Measurements from ENCODE around the gene TBC1D17.
A peak's percentile ranks its signal among the peaks of the same experiment; 100 is the strongest.

Gene TBC1D17

GRCh38 chr19:49877020-49877878, at the start of gene TBC1D17, which contains the start of gene AKT1S1:
TSS of gene TBC1D17 (plus strand) at chr19:49877702. CDS start at chr19:49877724, 22 bp downstream.
TSS of gene AKT1S1 (minus strand) at chr19:49877355. CDS start at chr19:49873295, 4,060 bp downstream.
- Mint-ChIP-seq H3K4me1 (peaks cover 39% of the 10 kb centered on the region), H3K36me3 (ENCODE audit: low read depth) (peaks cover 30% of the 10 kb centered on the region), H3K9me3 (no peaks in the 10 kb centered on the region), H3K27ac (peak within 1 kb of the TSS; percentile 86), H3K4me3 (no peak within 1 kb of the TSS), H3K27me3 (ENCODE audit: low read depth, poor library complexity) (no peaks in the 10 kb centered on the region)
- DNase-seq, result peak; percentile 97
- TF ChIP-seq, protein P1, sequence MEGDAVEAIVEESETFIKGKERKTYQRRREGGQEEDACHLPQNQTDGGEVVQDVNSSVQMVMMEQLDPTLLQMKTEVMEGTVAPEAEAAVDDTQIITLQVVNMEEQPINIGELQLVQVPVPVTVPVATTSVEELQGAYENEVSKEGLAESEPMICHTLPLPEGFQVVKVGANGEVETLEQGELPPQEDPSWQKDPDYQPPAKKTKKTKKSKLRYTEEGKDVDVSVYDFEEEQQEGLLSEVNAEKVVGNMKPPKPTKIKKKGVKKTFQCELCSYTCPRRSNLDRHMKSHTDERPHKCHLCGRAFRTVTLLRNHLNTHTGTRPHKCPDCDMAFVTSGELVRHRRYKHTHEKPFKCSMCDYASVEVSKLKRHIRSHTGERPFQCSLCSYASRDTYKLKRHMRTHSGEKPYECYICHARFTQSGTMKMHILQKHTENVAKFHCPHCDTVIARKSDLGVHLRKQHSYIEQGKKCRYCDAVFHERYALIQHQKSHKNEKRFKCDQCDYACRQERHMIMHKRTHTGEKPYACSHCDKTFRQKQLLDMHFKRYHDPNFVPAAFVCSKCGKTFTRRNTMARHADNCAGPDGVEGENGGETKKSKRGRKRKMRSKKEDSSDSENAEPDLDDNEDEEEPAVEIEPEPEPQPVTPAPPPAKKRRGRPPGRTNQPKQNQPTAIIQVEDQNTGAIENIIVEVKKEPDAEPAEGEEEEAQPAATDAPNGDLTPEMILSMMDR (IDR thresholded peaks at IDR 0.05), result no peak

GRCh38 chr19:49829200-49829599, 48.3 kb upstream of the TBC1D17 start:
- Mint-ChIP-seq H3K27ac (peak overlapping the region; percentile 51), H3K9me3 (no peaks in the 10 kb centered on the region), H3K4me1 (peaks cover 37% of the 10 kb centered on the region), H3K27me3 (ENCODE audit: low read depth, poor library complexity) (peaks cover 2% of the 10 kb centered on the region), H3K36me3 (ENCODE audit: low read depth) (peaks cover 27% of the 10 kb centered on the region), H3K4me3 (no peak overlapping the region)
- no peak for DNase-seq
- TF ChIP-seq, protein P1 (IDR thresholded peaks at IDR 0.05), result no peak

DNA sequence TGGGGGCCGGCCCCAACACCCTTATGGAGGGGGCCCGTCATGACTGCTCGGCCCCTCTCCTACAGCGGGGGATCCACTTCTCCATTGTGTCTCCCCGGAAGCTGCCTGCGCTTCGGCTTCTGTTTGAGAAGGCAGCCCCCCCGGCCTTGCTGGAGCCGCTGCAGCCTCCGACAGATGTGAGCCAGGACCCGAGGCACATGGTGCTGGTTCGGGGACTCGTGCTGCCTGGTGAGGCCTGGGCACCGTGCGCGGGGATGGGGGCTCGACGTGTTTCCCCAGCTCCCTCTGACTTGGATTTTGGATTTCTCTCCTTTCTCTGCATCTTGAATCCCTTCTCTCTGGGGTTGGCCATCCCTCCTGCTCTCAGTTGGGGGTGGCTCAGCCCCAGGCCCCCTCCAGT, 47.8 kb upstream of the TBC1D17 start:
- Mint-ChIP-seq H3K4me3 (no peak overlapping the region), H3K27me3 (ENCODE audit: low read depth, poor library complexity) (peaks cover 2% of the 10 kb centered on the region), H3K9me3 (no peaks in the 10 kb centered on the region), H3K27ac (no peak overlapping the region), H3K4me1 (peaks cover 40% of the 10 kb centered on the region), H3K36me3 (ENCODE audit: low read depth) (peaks cover 24% of the 10 kb centered on the region)
- DNase-seq, result no peak
- TF ChIP-seq, protein P1 (IDR thresholded peaks at IDR 0.05), result no peak

GRCh38 chr19:49830766-49831165, 46.7 kb upstream of the TBC1D17 start:
- Mint-ChIP-seq H3K36me3 (ENCODE audit: low read depth) (peaks cover 28% of the 10 kb centered on the region), H3K27me3 (ENCODE audit: low read depth, poor library complexity) (peaks cover 2% of the 10 kb centered on the region), H3K4me3 (no peak overlapping the region), H3K27ac (no peak overlapping the region), H3K9me3 (no peaks in the 10 kb centered on the region), H3K4me1 (peaks cover 45% of the 10 kb centered on the region)
- DNase-seq, result no peak
- TF ChIP-seq, protein P1 (IDR thresholded peaks at IDR 0.05), result no peak

- TF ChIP-seq, protein P1 (IDR thresholded peaks at IDR 0.05), result no peak
- Mint-ChIP-seq H3K27ac (peak overlapping the region; percentile 87), H3K4me3 (no peak overlapping the region), H3K4me1 (peaks cover 37% of the 10 kb centered on the region), H3K27me3 (ENCODE audit: low read depth, poor library complexity) (peaks cover 2% of the 10 kb centered on the region), H3K36me3 (ENCODE audit: low read depth) (peaks cover 24% of the 10 kb centered on the region), H3K9me3 (no peaks in the 10 kb centered on the region)
- no peak for DNase-seq
Observed at GRCh38 chr19:49831592-49831991, 45.9 kb upstream of the TBC1D17 start.

All from nephron progenitor cell (in vitro differentiated cells).